WTC11 (cell line): Measurements from ENCODE around the gene PAK6. TPM values are rescaled to one million over a fixed set of nuclear protein-coding genes. Genes with fewer than 3 reads are reported as not detected.

ENCODE experiments used
- ATAC-seq: fragments of 200-7000 bp; cut with Tn5 transposase; 2 replicates; pipeline ENCODE4 v1.10.0; 2021; ENCODE audit warnings: mild to moderate bottlenecking, moderate library complexity
- CTCF ChIA-PET: fragments of 300-600 bp; sonication (Branson Sonifier 250); formaldehyde crosslinking; loops from one replicate; lab custom pipeline; 2021; ENCODE audit warnings: antibody characterized with exemption; lab: Charles Lee
- POLR2A ChIA-PET: fragments of 350-600 bp; sonication (Branson Sonifier 250); formaldehyde crosslinking; loops from one replicate; lab custom pipeline; 2021; ENCODE audit warnings: antibody characterized with exemption; lab: Charles Lee
- DNase-seq: peaks from one replicate; pipeline ENCODE4 v3.0.0; 2021; ENCODE audit warnings: low spot score
- H3K27ac Mint-ChIP-seq: 2 replicates; pipeline ENCODE4 v1.8.0; 2021; ENCODE audit warnings: mixed read lengths
- H3K27me3 Mint-ChIP-seq: 2 replicates; pipeline ENCODE4 v1.8.0; 2021; ENCODE audit warnings: low read depth, mild to moderate bottlenecking, moderate library complexity, mixed read lengths
- H3K36me3 Mint-ChIP-seq: 2 replicates; pipeline ENCODE4 v1.8.0; 2021; ENCODE audit warnings: mixed read lengths
- H3K4me1 Mint-ChIP-seq: 2 replicates; pipeline ENCODE4 v1.8.0; 2022; ENCODE audit warnings: mixed read lengths
- H3K4me3 Mint-ChIP-seq: 2 replicates; pipeline ENCODE4 v1.8.0; 2021; ENCODE audit warnings: mild to moderate bottlenecking, moderate library complexity, mixed read lengths
- H3K9me3 Mint-ChIP-seq: 2 replicates; pipeline ENCODE4 v1.8.0; 2021; ENCODE audit warnings: mixed read lengths
- ATF3 ChIP-seq: sonication (generic); formaldehyde crosslinking; conservative IDR thresholded peaks from 2 replicates; pipeline ENCODE4 v1.8.1; 2022; ENCODE audit warnings: mild to moderate bottlenecking, missing genetic modification reagents
- CREM ChIP-seq: sonication (generic); formaldehyde crosslinking; IDR thresholded peaks from 2 replicates; pipeline ENCODE4 v1.8.1; 2022; ENCODE audit warnings: mild to moderate bottlenecking, missing genetic modification reagents, moderate library complexity
- FOXJ3 ChIP-seq: sonication (generic); formaldehyde crosslinking; IDR thresholded peaks from 2 replicates; pipeline ENCODE4 v1.9.0; 2021; ENCODE audit warnings: missing genetic modification reagents, mild to moderate bottlenecking, borderline replicate concordance
- HMGA2 ChIP-seq: fragments of 250-450 bp; sonication (Bioruptor Pico); IDR thresholded peaks from 2 replicates; pipeline ENCODE4 v1.4.0; 2021; ENCODE audit warnings: mild to moderate bottlenecking, moderate library complexity
- JAZF1 ChIP-seq: fragments of 250-450 bp; sonication (Bioruptor Pico); IDR thresholded peaks from 2 replicates; pipeline ENCODE4 v1.9.0; 2021; ENCODE audit warnings: moderate library complexity, mild to moderate bottlenecking, inconsistent platforms
- KAT7 ChIP-seq: sonication (generic); formaldehyde crosslinking; IDR thresholded peaks from 2 replicates; pipeline ENCODE4 v1.8.1; 2023; ENCODE audit warnings: missing genetic modification reagents, mild to moderate bottlenecking, borderline replicate concordance
- MXD4 ChIP-seq: fragments of 250-450 bp; sonication (Bioruptor Pico); IDR thresholded peaks from 2 replicates; pipeline ENCODE4 v1.8.0; 2021; ENCODE audit warnings: mild to moderate bottlenecking, moderate library complexity, borderline replicate concordance
- MYBL2 ChIP-seq: sonication (generic); formaldehyde crosslinking; IDR thresholded peaks from 2 replicates; pipeline ENCODE4 v1.8.1; 2023; ENCODE audit warnings: mild to moderate bottlenecking, moderate library complexity, missing genetic modification reagents
- NFYB ChIP-seq: sonication (generic); formaldehyde crosslinking; conservative IDR thresholded peaks from 2 replicates; pipeline ENCODE4 v1.8.0; 2022; ENCODE audit warnings: low read depth, missing genetic modification reagents
- PRRX2 ChIP-seq: fragments of 250-450 bp; sonication (Bioruptor Pico); IDR thresholded peaks from 2 replicates; pipeline ENCODE4 v1.8.0; 2021; ENCODE audit warnings: mild to moderate bottlenecking
- SMAD4 ChIP-seq: sonication (generic); formaldehyde crosslinking; IDR thresholded peaks from 2 replicates; pipeline ENCODE4 v1.8.0; 2022; ENCODE audit warnings: mild to moderate bottlenecking, missing genetic modification reagents
- SP1 ChIP-seq: sonication (generic); formaldehyde crosslinking; conservative IDR thresholded peaks from 2 replicates; pipeline ENCODE4 v1.8.1; 2022; ENCODE audit warnings: missing genetic modification reagents
- ZBTB21 ChIP-seq: sonication (generic); formaldehyde crosslinking; IDR thresholded peaks from 2 replicates; pipeline ENCODE4 v1.8.1; 2023; ENCODE audit warnings: mild to moderate bottlenecking, missing genetic modification reagents, borderline replicate concordance
- ZNF121 ChIP-seq: sonication (generic); formaldehyde crosslinking; IDR thresholded peaks from 2 replicates; pipeline ENCODE4 v1.8.0; 2023; ENCODE audit warnings: missing genetic modification reagents
- ZNF281 ChIP-seq: sonication (generic); formaldehyde crosslinking; IDR thresholded peaks from 2 replicates; pipeline ENCODE4 v1.8.0; 2023; ENCODE audit warnings: mild to moderate bottlenecking, missing genetic modification reagents
- ZNF423 ChIP-seq: fragments of 250-450 bp; sonication (Bioruptor Pico); IDR thresholded peaks from 2 replicates; pipeline ENCODE4 v2.1.2; 2022; ENCODE audit warnings: mild to moderate bottlenecking, moderate library complexity
- ZNF671 ChIP-seq: fragments of 250-450 bp; sonication (Bioruptor Pico); IDR thresholded peaks from 2 replicates; pipeline ENCODE4 v1.8.0; 2021; ENCODE audit warnings: mild to moderate bottlenecking
- total RNA-seq: library from RNA; stranded (reverse); gene quantifications from 3 replicates; pipeline ENCODE4 v1.2.3, GENCODE V29; 2021
- TF ChIP-seq, protein P1 (sequence below): fragments of 200-600 bp; IDR thresholded peaks from 2 replicates; pipeline ENCODE4 v1.8.0; 2022; ENCODE audit warnings: antibody characterized with exemption
- TF ChIP-seq, protein P2 (sequence below): sonication (generic); formaldehyde crosslinking; IDR thresholded peaks from 2 replicates; pipeline ENCODE4 v1.8.0; 2022; ENCODE audit warnings: mild to moderate bottlenecking, missing genetic modification reagents
- TF ChIP-seq, protein P3 (sequence below): sonication (generic); formaldehyde crosslinking; IDR thresholded peaks from 2 replicates; pipeline ENCODE4 v1.8.1; 2023; ENCODE audit warnings: mild to moderate bottlenecking, missing genetic modification reagents
- TF ChIP-seq, protein P4 (sequence below): fragments of 250-450 bp; sonication (Bioruptor Pico); IDR thresholded peaks from 2 replicates; pipeline ENCODE4 v1.9.0; 2021; ENCODE audit warnings: moderate library complexity, mild to moderate bottlenecking, inconsistent platforms, borderline replicate concordance

PAK6 gene
- total RNA-seq, 1 experiment from 2014 or later = 11.7 TPM

DNA sequence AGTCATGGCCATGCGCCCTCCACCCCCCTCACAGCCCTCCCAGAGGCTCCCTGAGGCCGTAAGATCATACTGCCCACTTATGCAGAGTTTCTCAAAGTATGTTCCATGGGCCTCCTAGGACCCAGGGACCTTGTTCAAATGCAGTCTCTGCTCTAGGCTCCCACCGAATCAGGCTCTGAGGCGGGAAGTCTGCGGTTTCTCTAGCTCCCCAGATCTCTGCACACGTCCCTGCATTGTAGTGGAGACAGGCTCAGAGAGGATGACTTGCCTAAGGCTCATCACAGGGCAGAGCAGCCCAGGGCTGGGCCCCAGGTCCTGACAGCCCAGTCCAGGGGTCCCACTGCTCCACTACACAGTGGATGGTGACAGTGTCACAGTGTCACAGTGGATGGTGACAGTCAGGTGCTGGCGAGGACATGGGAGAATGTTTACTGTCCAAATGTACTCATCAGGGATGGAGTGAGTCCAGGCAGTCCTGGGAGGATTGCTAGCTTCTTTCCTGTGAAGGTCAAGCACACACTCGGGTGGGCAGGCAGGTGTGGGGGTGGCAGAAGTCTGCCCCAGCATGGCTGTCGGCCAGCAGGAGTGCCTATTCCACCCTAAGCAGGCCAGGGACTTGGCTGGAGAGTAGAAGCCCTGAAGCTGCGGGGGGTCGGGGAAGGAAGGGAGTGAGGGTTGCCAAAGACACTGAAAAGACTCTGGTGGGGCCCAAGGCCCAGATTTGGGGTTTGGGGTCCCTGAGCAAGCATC is 31.6 kb downstream of the PAK6 start (continued):
- TF ChIP-seq, protein P1, sequence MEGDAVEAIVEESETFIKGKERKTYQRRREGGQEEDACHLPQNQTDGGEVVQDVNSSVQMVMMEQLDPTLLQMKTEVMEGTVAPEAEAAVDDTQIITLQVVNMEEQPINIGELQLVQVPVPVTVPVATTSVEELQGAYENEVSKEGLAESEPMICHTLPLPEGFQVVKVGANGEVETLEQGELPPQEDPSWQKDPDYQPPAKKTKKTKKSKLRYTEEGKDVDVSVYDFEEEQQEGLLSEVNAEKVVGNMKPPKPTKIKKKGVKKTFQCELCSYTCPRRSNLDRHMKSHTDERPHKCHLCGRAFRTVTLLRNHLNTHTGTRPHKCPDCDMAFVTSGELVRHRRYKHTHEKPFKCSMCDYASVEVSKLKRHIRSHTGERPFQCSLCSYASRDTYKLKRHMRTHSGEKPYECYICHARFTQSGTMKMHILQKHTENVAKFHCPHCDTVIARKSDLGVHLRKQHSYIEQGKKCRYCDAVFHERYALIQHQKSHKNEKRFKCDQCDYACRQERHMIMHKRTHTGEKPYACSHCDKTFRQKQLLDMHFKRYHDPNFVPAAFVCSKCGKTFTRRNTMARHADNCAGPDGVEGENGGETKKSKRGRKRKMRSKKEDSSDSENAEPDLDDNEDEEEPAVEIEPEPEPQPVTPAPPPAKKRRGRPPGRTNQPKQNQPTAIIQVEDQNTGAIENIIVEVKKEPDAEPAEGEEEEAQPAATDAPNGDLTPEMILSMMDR = no peak
- TF ChIP-seq ZNF281 (CRISPR knock-in tag) = no peak
- TF ChIP-seq, all 79 proteins: peak for 0

DNA sequence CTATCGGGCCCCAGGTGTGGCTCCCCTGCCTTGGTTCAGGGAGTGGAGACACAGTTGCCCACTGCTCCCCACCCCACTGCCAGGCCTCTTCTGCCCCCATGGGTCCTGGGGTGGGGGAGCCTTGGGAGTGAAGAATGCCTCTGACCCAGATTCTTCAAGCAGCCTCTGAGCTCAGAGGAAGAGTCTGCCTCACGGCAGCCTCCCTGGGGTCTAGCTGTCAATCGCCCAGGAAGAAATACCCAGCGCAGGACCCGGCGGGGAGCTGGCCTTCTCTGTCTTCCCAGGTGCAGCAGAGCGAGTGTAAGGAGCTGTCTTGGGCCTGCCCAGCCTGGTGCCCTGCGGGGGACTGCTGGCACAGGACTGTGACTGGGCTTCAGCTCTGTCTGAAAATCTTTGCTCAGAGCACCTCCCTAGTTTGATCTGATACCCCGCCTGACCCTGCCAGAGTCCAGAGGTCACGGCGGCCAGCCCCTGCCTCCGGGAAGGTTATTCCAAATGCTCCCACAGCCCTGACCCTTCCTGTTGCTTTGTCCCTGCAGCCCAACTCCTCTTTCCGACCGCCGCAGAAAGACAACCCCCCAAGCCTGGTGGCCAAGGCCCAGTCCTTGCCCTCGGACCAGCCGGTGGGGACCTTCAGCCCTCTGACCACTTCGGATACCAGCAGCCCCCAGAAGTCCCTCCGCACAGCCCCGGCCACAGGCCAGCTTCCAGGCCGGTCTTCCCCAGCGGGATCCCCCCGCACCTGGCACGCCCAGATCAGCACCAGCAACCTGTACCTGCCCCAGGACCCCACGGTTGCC is 33.0 kb downstream of the PAK6 start:
- POLR2A ChIA-PET = no interaction called here
- Mint-ChIP-seq H3K27me3 (no peaks in the 10 kb centered on the region), H3K4me3 (no peak overlapping the region)

More for the DNA sequence above, 33.0 kb downstream of the PAK6 start:
- Mint-ChIP-seq H3K9me3 (no peaks in the 10 kb centered on the region), H3K36me3 (no peaks in the 10 kb centered on the region), H3K27ac (no peak overlapping the region), H3K4me1 (peaks cover 7% of the 10 kb centered on the region)
- DNase-seq = no peak
- TF ChIP-seq FOXJ3 (CRISPR knock-in tag) (no peak), ZNF423 (CRISPR knock-in tag) (no peak), KAT7 (CRISPR knock-in tag) (no peak), ATF3 (CRISPR knock-in tag) (no peak), SP1 (CRISPR knock-in tag) (no peak), HMGA2 (CRISPR knock-in tag) (no peak), NFYB (CRISPR knock-in tag) (no peak), ZBTB21 (CRISPR knock-in tag) (no peak), CREM (CRISPR knock-in tag) (no peak), SMAD4 (no peak), MXD4 (no peak), MYBL2 (CRISPR knock-in tag) (no peak), ZNF671 (CRISPR knock-in tag) (no peak), PRRX2 (CRISPR knock-in tag) (no peak), ZNF121 (CRISPR knock-in tag) (no peak), JAZF1 (no peak)
- TF ChIP-seq, protein P2, sequence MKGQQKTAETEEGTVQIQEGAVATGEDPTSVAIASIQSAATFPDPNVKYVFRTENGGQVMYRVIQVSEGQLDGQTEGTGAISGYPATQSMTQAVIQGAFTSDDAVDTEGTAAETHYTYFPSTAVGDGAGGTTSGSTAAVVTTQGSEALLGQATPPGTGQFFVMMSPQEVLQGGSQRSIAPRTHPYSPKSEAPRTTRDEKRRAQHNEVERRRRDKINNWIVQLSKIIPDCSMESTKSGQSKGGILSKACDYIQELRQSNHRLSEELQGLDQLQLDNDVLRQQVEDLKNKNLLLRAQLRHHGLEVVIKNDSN = no peak
- TF ChIP-seq, protein P3, sequence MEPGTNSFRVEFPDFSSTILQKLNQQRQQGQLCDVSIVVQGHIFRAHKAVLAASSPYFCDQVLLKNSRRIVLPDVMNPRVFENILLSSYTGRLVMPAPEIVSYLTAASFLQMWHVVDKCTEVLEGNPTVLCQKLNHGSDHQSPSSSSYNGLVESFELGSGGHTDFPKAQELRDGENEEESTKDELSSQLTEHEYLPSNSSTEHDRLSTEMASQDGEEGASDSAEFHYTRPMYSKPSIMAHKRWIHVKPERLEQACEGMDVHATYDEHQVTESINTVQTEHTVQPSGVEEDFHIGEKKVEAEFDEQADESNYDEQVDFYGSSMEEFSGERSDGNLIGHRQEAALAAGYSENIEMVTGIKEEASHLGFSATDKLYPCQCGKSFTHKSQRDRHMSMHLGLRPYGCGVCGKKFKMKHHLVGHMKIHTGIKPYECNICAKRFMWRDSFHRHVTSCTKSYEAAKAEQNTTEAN = no peak
- TF ChIP-seq, protein P1 = no peak
- TF ChIP-seq, protein P4, sequence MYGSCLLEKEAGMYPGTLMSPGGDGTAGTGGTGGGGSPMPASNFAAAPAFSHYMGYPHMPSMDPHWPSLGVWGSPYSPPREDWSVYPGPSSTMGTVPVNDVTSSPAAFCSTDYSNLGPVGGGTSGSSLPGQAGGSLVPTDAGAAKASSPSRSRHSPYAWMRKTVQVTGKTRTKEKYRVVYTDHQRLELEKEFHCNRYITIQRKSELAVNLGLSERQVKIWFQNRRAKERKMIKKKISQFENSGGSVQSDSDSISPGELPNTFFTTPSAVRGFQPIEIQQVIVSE (CRISPR knock-in tag) = no peak
- no peak for ATAC-seq
- CTCF ChIA-PET = interaction anchor here (0.6 to 12.1 kb wide), 11 partner anchors 9 to 226 kb away, joined by 3 to 690 read pairs (median 97); partner anchors contain the start of genes INAFM2, PAK6 and PLCB2
